Stimulated activated CD8-positive, alpha-beta memory T cell treated with anti-CD3 and anti-CD28 coated beads, Interleukin-4, amount 100 ng/mL, for 48 hours (primary cell): ENCODE data around the gene ANKRD27.
"Not testable (repeated sequence)": the region's sequence is repeated elsewhere in the genome, so short reads cannot be mapped to it uniquely, and the experiment has no call there.

Source experiments
- DNase-seq: peaks from one replicate; pipeline ENCODE4 v3.0.0-alpha.2; 2020

Gene ANKRD27

DNA sequence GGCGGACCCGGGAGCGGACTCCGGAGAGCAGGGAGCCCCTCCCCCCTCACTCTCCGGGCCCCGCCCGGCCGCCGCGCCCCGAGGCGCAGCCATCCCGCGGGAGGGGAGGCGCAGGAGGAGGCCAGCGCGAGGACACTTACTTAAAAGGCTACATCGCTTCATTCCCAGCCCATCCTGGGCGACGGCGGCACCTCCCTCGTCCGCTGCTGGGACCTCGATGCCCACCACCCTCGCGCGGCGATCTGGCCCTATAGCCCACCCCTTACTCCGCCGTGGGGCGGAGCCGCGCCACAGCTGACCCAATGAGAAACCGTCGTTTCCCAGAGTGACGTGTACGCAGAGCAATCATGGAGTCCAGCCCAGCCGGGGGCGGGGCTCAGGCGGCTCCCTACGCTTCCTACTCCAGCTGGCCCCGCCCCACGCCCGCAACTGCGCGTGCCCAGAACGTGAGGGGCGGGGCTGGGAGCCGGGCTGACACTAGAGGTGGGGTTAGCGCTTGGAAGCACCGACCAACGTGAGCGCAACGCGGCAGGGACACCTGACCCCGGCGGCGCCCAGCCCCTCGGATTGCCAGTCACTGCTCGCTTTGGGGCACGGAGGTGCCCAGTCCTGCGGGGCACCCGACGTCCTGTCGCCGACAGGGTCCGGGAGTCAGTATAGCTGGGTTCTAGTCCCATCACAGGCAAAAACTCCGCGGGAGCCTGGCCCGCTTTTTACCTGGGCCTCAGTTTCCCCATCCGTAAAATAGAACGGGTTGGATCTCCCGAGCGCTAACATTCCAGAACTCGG lies at the start of gene ANKRD27:
TSS of gene ANKRD27 (minus strand) at position 250 of the 789 bp plus-strand sequence. CDS start 16,165 bp downstream, outside the sequence.
- DNase-seq = peak; percentile 98

DNA sequence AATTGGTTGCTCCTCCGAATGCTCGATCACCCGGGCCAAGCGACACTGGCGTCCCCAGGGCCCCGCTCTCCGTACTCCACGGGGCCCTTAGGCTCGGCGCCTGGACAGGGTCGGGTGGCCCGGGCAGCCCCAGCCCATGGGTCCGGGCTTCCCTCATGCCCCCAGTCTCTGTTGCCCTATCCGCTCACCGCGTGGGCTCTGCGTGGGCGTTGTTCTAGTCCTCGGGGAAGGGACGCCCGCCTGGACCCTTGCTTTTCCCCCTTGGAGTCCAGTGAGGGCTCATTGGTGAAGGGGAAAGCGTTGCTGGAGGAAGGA lies 45.9 kb upstream of the ANKRD27 start:
- DNase-seq = no peak

DNA sequence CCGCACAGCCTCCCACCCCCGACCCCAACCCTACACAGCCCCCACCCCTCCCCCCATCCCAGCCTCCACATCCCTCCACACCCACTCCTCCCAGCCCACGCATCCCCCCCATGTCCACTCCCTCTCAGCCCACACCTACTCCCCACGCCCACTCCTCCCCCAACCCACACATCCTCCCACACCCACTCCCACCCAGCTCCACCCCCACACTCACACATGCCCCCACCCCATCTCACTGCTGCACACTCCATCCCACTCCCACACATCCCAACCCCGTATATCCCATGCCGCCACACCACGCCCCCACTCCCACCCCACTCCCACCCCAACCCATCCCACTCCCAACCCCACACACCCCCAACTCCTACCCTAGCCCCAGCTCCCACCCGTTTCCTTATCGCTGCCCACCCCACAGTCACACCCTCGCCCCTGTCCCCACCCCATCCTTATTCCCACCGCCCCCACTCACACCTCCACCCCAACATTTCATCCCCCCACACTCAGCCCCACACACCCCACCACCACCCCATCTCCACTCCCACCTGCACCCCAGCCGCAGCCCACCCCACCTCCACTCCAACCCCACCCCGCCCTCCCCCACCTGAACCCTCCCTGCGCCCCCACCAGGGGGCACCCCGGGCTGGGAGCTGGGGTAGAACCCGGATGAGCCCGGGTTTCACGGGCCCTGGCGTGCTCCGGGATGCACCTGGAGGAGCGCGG lies 45.4 kb upstream of the ANKRD27 start:
- DNase-seq = no peak

DNA sequence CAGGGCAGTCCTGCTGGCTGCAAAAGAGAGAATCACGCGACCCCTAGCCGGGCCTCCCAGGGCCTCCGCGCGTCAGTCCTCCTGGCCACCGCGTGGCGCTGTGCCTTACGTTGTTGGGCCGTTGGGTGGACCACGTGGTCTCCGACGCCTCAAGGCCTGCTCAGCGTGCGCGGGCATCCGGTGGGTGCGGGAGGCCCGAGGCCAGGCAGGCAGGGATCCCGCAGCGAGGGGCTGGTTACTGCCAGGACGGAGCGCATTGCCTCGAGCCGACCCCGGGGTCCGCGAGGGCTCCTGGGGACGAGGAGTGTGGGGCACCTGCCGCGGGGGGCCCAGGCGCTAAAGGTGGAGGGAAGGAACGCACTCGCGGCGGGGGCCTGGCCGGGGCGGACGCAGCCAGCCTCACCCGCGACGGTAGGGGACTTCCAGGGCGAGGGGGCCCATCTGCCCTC lies 44.7 kb upstream of the ANKRD27 start, which contains the start of gene TDRD12:
TSS of gene TDRD12 (plus strand) at position 157 of the 449 bp plus-strand sequence. CDS start 306 bp downstream, outside the sequence.
- DNase-seq = peak; percentile 29

DNA sequence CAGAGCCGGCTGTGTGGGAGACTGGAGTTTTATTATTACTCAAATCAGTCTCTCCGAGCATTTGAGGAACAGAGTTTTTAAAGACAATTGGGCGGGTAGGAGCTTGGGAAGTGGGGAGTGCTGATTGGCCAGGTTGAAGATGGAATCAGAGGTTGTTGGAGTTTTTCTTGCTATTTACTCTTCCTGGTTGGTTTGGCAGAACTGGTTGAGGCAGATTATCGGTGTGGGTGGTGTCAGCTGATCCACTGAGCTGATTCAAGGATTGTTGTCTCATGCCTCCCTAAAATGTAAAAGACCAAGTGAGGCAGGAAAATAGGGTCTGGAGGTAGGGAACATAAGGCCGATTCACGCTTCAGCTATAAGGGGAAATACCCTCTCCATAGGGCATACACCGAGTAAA lies 43.3 kb upstream of the ANKRD27 start:
- no peak for DNase-seq

DNA sequence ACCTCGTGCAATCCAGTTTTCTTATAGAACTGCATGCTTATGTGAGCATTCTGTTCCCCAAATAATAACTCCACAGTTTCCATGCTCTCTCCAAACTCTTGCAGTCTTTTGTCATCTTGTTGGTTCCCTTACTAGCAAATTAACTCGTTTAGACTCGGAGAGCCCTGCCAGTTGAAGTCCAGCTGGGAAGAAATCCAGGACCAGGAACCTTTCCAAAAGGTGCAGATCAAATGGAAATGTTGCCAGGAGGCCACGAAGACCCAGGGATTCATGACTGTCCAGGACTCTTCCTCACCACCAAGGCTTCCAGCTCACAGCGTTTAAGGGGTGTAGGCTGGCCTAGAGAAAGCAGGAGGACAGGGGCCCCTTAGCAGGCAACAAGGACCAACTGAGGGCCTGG lies 42.5 kb upstream of the ANKRD27 start:
- DNase-seq = no peak

DNA sequence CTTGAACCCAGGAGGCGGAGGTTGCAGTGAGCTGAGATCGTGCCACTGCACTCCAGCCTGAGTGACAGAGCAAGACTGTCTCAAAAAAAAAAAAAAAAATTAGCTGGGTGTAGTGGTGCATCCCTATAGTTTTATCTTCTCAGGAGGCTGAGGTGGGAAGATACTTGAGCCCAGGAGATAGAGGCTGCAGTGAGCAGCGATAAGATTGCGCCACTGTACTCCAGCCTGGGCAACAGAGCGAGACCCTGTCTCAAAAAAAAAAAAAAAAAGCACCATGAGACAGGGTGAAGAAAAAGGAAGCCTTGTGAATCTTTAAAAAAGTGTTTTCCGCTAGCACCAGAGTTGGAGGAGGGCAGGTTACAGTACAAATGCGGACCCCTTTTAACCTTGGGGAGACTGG lies 41.2 kb upstream of the ANKRD27 start:
- not testable (repeated sequence) for DNase-seq

DNA sequence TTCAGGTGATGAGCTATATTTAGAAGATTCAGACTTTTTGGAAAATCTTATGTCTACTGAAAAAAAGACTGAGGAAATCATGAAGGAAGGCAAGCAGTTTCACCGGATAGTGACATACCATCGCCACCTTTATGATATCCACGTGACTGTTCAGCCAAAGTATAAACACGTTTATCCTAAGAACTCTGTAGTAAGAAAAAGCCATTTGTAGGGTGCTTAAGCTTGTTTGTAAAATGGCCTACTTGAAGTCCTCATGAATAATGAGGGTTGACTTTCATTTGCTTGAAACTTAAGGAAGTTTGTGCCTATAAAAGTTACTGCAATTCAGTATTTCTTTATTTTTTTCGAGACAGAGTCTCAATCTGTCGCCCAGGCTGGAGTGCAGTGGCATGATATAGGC lies 36.8 kb upstream of the ANKRD27 start:
- no peak for DNase-seq

DNA sequence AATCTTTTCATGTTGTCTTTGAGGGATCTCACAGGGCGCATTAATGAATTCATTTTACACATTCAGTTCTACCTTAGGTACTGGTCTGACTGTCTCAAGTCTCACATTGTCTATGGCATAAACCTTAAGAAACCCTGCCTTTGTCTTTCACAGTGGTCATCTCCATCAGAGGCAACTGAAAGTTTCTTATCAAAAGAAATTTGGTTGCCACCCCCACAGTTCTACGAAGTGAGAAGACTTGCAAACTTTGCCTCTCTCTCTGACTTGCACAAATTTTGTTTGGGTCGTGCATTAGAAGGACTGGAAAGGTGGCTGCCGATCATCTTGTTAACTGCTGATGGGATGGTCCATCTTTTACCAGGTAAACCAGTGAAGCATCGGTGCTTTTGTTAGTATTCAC lies 34.1 kb upstream of the ANKRD27 start:
- no peak for DNase-seq

DNA sequence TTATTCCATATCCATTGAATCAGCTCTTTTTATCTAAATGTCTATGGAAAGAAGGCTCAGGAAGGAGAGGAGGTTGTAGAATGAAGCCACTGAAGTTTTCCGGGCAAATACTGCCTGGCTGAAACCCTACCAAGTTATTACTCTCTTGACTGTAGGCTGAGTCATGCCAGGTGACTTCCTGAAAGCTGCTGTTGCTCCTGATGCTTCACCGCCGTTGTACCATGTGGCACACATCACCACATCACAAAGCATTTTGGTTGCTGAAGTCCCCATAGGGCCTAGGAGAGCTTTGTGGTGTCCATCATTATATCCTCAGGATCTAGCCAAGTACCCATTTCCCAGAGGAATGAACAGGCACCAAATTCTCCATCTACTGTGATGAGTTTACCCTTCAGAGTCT lies 33.5 kb upstream of the ANKRD27 start:
- peak; percentile 41 for DNase-seq

DNA sequence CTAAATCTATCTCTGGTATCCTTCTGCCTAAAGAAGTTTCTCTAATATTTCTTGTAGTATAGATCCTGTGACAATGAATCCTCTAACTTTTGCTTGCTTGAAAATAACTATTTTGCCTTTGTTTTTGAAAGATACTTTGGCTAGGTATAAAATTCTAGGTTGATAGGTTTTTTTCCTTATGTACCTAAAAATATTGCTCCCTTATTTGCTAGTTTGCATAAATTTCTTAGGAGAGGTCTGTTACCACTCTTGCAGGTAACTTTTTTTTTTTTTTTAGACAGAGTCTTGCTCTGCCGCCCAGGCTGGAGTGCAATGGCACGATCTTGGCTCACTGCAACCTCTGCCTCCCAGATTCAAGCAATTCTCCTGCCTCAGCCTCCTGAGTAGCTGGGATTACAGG lies 29.0 kb upstream of the ANKRD27 start:
- DNase-seq = not testable (repeated sequence)

DNA sequence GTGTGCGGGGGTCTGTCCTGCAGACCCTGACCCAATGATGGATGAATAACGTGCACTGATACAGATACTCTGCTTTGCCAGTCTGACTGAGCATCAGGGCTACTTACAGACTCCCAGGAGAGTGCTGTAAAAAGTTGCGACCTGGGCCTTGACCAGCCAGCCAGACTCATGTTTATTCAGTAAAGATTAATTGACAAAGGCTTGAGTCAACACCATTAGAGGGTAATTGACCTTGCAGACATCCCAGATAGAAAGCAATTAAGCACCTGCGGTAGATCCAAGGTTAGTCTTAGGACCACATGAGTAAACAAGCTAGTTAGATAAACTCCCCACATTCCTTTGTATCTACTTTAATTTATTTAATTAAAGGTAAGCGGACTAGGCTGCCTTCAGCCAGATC lies 27.0 kb upstream of the ANKRD27 start:
- DNase-seq = no peak

DNA sequence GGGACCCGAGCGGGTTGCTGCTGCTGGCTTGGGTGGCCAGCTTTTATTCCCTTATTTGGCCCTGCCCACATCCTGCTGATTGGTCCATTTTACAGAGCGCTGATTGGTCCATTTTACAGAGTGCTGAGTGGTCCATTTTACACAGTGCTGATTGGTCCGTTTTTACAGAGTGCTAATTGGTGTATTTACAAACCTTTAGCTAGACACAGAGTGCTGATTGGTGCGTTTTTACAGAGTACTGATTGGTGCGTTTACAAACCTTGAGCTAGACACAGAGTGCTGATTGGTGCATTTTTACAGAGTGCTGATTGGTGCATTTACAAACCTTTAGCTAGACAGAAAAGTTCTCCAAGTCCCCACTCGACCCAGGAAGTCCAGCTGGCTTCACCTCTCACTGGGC lies 25.1 kb upstream of the ANKRD27 start:
- not testable (repeated sequence) for DNase-seq

DNA sequence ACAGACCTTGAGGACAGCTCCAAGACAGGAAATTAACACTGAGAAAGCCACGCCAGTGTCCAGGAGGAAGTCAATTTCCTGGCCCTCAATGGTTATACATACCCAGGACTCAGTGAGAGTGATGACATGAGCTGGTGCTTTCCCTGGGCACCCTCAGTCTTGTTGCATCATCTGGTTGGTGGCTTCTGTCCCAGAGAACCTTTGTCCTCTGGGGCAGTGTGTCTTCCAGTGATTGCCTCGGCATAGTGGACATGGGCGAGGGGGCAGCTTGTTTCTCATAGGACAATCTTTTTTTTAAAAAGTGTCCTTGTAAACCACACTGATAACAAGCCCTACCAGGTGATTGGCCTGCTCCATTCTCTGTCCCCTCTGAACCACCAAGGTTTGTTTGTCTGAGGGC lies 21.8 kb upstream of the ANKRD27 start:
- DNase-seq = not testable (repeated sequence)

DNA sequence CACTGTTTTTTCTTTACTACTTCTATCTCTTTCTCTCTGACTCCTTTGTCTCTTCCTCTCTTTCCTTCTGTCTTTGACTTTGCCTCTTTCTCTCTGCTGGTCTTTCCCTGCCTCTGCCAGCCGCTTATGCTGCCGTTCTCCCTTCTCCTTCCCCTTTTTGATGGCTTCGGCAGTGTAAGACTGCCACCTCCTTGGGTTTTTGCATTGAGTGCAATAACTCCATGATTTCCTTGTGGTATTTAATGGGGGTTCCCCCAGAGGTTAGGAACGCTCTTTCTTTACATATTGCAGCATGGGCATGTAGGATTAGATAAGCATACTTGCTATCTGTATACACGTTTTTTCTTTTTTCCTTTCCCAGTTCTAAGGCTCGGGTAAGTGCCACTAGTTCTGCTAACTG lies 20.5 kb upstream of the ANKRD27 start:
- not testable (repeated sequence) for DNase-seq

DNA sequence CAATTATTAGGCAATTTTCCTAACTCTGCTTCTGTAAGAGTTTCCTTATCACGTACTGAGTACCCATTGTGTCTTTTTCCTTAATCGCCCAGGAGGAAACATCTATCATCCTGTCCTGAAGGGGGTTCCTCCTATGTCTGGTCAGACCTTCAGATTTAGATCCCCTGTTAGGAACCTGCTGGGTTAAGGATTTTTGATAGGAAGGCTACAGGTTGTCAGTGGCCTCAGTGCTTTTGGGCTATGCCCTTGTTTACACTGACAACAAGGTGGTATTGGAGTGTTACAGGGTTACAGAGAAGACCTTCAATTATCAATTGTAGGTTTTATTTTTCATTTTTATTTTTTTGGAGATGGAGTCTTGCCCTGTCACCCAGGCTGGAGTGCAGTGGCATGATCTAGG lies 19.9 kb upstream of the ANKRD27 start:
- DNase-seq = not testable (repeated sequence)

DNA sequence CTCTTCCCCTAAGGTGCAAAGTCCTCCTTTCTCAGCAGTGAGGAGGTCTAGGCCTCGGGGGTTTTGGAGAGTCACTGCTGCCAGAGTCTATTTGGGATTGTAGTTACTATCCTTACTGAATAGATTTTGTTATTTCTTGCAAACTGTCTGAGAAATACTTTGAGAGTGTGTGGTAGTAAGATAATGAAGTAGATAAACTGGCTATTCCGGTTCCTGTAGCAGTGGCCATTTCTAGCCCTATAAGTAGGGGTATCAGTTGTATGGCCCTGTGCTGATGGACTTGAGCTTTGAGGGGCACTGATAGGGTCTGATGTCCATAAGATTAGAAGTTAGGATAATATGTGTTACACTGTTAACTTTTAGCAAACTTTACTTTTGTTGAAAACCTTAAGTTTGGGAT lies 19.3 kb upstream of the ANKRD27 start:
- DNase-seq = not testable (repeated sequence)

DNA sequence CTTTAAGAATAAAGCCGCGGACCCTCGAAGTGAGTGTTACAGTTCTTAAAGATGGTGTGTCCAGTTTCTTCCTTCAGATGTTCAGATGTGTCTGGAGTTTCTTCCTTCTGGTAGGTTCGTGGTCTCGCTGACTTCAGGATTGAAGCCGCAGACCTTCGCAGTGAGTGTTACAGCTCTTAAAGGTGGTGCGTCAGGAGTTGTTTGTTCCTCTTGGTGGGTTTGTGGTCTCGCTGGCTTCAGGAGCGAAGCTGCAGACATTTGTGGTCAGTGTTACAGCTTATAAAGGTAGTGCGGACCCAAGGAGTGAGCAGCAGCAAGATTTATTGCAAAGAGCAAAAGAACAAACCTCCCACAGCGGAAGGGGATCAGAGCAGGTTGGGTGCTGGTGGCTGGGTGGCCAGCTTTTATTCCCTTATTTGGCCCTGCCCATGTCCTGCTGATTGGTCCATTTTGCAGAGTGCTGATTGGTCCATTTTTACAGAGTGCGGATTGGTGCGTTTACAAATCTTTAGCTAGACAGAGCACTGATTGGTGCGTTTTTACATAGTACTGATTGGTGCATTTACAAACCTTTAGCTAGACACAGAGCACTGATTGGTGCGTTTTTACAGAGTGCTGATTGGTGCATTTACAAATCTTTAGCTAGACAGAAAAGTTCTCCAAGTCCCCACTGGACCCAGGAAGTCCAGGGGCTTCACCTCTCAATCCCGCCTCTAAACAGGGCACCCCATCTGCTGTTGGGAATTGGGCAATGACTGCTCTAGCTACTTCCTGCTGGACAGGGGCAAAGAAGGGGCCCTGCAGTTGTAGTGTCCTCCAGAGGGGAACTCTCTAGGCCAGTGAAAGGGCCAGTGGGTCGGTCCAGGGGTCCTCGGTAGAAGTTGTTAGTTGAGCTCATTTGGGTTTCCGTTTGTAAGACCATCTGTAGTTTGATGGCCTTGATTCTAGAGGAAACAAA lies 18.4 kb upstream of the ANKRD27 start:
- peak; percentile 63 for DNase-seq

DNA sequence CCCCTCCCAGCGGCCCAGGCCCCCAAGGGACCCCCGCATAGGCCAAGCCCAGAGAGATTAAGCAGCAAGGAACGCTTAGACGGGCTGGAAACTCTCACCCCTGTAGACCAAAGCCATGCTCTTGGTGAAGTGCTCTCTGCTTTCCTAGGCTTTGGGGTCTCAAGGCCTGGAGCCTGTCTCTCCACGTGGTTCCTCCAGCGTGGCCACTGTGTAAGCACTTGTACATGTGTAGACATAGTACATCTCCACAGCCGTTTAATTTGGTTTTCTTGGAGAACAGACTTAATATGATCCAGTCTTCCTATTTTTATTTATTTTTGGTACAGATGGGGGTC lies 17.7 kb upstream of the ANKRD27 start:
- peak; percentile 41 for DNase-seq

DNA sequence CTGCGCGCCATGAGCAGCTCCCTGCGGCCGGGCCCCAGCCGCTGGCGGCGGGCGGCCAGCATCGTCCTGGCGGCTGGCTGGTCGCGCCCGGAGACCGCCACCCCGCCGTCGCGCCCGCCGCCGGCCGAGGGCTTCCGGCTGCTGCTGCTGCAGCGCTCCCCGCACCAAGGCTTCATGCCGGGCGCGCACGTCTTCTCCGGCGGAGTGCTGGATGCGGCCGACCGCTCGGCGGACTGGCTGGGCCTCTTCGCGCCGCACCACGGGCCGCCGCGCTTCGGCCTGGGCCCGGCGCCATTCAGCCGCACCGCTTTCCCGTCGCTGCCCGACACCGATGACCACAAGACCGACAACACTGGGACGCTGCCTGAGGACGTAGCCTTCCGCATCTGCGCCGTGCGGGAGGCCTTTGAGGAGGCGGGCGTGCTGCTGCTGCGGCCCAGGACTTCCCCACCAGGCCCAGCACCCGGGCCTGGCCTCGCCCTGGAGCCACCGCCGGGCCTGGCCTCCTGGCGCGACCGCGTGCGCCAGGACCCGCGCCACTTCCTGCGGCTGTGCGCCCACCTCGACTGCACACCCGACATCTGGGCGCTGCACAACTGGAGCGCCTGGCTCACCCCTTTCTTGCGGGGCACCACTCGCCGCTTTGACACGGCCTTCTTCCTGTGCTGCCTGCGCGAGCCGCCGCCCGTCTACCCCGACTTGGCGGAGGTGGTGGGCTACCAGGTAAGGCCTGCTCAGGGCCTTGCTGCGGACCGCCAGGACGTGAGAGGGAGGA lies 17.2 kb upstream of the ANKRD27 start:
- peak; percentile 62 for DNase-seq

DNA sequence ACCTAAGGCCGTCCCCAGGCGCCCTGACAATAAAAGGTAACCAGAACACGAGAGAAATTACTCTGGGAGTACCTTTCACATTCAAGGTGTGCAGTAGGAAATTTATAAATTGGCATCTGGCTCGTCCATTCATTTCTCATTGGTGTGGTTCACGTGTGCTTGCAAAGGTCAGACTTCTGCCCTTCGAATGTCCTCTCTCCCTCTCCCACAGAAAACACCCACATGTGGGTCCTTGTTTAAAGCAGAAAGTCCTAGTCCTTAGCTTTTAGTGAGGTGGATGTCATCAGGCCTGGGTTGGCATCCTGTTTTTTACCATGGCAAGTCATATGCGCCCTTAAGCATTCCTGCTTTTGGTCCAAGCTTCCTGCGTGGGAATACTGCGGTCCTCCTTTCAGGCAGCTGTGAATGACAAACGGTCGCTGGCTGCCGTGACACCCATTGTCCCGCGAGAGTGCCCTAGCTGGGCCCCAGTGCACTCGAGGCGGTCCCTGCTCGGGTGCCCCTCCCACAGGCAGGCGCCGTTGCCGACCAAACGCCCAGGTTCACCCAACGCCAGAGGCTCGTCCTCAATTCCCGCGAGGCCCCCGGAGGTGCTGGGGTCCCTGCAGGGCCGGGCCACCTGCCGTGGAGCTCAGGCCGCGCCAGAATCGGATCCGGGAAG lies 16.4 kb upstream of the ANKRD27 start, which contains the start of gene NUDT19:
TSS of gene NUDT19 (plus strand) at position 531 of the 661 bp plus-strand sequence. CDS start 140 bp downstream, outside the sequence.
- peak; percentile 88 for DNase-seq

DNA sequence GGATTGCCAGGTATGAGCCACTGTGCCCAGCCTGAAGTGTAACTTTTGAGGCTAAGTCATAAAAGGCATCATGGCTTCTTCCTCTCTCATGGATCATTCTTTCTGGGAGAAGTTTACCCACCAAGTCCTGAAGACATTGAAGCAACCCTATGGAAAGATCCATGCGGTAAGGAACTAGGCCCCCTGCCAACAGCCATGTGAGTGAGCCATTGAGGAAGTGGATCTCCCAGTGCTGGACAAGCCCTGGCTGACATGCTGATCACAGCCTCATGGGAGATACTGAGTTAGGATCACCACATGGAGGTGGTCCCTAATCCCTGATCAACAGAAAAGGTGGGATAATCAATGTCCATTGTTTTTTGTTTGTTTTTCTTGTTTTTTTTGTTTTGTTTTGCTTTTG lies 13.3 kb upstream of the ANKRD27 start:
- DNase-seq = no peak
